ENCODE measurements around the gene ASPM. TPM values are rescaled to one million over a fixed set of nuclear protein-coding genes. Genes with fewer than 3 reads are reported as not detected.
A peak's percentile ranks its signal among the peaks of the same experiment; 100 is the strongest.

Gene ASPM, protein sequence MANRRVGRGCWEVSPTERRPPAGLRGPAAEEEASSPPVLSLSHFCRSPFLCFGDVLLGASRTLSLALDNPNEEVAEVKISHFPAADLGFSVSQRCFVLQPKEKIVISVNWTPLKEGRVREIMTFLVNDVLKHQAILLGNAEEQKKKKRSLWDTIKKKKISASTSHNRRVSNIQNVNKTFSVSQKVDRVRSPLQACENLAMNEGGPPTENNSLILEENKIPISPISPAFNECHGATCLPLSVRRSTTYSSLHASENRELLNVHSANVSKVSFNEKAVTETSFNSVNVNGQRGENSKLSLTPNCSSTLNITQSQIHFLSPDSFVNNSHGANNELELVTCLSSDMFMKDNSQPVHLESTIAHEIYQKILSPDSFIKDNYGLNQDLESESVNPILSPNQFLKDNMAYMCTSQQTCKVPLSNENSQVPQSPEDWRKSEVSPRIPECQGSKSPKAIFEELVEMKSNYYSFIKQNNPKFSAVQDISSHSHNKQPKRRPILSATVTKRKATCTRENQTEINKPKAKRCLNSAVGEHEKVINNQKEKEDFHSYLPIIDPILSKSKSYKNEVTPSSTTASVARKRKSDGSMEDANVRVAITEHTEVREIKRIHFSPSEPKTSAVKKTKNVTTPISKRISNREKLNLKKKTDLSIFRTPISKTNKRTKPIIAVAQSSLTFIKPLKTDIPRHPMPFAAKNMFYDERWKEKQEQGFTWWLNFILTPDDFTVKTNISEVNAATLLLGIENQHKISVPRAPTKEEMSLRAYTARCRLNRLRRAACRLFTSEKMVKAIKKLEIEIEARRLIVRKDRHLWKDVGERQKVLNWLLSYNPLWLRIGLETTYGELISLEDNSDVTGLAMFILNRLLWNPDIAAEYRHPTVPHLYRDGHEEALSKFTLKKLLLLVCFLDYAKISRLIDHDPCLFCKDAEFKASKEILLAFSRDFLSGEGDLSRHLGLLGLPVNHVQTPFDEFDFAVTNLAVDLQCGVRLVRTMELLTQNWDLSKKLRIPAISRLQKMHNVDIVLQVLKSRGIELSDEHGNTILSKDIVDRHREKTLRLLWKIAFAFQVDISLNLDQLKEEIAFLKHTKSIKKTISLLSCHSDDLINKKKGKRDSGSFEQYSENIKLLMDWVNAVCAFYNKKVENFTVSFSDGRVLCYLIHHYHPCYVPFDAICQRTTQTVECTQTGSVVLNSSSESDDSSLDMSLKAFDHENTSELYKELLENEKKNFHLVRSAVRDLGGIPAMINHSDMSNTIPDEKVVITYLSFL (N-terminal part only)
- 18.7 and 36.6 TPM in 2 replicates for total RNA-seq (2014; rRNA removed; shearing (Covaris generic); ENCODE audit: low replicate concordance)

DNA sequence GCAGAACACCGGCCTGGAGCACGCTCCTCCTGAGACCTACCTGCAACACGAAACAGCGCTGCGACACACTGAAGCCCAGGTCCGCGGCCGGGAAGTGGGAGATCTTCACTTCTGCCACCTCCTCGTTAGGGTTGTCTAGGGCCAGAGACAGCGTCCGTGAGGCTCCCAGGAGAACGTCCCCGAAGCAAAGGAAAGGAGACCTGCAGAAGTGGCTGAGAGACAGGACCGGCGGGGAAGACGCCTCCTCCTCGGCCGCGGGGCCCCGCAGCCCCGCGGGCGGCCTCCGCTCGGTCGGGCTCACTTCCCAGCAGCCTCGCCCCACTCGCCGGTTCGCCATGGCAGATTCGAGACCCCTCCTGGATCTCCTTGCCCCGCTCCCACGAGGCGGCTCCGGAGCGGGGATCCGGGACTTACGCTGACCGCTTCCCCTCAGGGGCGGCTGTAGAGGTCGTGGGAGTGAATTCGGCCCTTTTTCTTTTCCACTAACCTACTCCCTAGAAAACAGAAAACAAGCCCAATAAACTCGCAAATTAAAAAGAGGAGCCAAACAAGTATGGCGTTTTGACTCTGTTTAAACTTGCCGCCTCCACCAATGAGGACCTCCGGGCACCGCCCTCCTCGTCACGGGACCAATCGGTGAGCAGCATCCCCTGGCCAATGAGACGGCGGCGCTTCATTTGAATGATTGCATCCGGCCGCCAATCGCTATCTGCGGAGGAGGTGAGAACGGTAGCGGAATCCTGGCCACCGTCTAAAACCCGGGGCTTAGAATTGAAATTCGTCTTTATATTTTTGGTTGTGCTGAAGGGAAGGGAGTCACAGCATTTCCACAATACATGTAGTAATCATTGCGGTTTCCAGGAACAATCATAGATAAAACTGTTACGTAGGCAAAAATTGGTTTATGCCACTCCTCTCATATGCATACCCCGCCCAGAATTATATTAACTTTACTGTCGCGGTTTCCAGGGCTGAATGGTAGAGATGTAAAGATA is at the start of gene ASPM:
TSS of gene ASPM (minus strand) at position 569 of the 995 bp plus-strand sequence. CDS start at position 337, 232 bp downstream.
- Histone ChIP-seq H3K27me3 (no peaks in the 10 kb centered on the region), H3K36me3 (peaks cover 30% of the 10 kb centered on the region), H3K9me3 (no peaks in the 10 kb centered on the region), H3K4me3 (peak within 1 kb of the TSS; percentile 98)
- DNase-seq, result peak; percentile 98

DNA sequence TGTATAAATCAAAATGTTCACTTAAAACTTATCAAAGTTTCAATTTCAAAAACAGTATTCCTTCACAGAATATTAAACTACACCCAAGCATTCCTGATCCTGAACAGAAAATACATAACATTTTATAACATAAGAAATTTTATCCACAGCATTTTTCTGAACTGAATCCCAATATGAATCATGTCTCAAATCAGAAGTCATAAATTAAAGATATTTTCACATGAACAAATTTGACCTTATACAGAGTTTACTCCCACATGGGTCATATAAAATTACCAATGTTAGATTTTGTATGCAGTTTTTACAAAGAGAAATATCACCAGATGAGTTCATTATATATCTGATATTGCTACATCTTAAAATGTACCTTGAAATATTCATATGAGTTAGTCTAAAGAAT is 48.6 kb upstream of the ASPM start:
- no peaks in the 10 kb centered on the region for H3K27me3 ChIP-seq
- no peaks in the 10 kb centered on the region for H3K9me3 ChIP-seq
- H3K36me3 ChIP-seq, result peaks cover 5% of the 10 kb centered on the region; the same call in 1 of the 2 replicates
- no peak for DNase-seq
- no peak overlapping the region for H3K4me3 ChIP-seq

DNA sequence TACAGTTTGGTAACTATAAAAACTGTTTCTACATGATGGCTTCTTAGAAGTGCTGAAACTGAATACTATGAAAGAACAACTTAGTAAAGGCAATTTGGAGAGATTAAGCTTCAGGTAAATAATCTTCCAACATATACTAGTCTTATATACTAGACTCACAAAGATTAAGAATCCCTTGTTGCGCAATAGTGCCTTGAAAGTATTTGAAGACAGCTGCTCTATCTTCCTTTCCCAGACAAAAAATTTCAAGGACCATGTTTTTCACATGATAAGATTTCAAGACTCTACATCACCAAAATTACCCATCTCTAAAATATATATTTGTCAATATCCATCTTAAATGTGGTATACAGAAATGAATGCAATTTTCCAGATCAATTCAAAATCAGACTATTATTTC is 37.7 kb upstream of the ASPM start:
- Histone ChIP-seq H3K9me3 (no peaks in the 10 kb centered on the region), H3K27me3 (no peaks in the 10 kb centered on the region), H3K36me3 (peaks cover 39% of the 10 kb centered on the region), H3K4me3 (no peak overlapping the region)
- DNase-seq, result no peak

DNA sequence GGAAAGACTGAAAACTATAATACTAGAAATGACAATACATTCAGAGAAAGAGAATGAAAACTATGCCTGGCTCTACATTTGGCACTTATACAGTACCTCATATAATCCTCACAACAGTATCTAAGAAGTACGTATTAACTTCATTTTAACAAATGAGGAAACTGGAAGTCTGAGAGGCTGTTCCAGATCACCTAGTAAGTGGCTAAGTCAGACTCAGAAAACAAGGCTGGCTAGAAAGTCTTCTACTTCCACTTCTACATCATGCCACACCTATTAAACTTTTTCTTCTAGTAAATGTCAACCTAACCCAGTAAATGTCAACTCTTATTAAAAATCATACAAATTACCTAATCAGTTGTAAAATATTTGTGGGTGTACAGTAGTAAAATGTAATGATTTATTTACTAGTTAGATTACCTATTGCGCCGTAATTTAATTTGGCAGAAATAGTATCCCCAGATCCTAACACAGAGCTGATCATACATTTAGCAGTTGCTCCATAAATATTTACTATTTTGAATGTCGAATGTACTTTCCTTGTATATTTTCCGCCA is 36.8 kb upstream of the ASPM start:
- DNase-seq, result no peak
- peaks cover 49% of the 10 kb centered on the region for H3K36me3 ChIP-seq
- H3K9me3 ChIP-seq, result no peaks in the 10 kb centered on the region
- H3K4me3 ChIP-seq, result no peak overlapping the region
- no peaks in the 10 kb centered on the region for H3K27me3 ChIP-seq

DNA sequence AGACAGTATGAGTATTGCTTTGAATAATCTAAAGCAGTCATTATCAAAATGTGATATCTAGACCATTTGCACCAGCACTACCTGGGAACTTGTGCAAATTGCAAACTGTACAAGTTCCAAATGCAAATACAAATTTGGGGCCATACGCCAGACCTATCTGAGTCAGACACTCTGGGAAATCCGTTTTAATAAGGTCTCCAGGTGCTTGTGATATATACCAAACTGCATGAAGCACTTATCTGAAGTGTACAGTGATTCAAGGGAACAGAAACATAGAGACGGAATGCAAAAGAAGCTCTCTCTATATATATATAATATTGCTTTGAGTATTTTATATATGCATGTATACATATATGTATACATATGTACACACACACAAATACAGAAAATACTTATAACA is 36.2 kb upstream of the ASPM start:
- H3K9me3 ChIP-seq, result no peaks in the 10 kb centered on the region
- H3K27me3 ChIP-seq, result no peaks in the 10 kb centered on the region
- no peak for DNase-seq
- no peak overlapping the region for H3K4me3 ChIP-seq
- peaks cover 49% of the 10 kb centered on the region for H3K36me3 ChIP-seq

DNA sequence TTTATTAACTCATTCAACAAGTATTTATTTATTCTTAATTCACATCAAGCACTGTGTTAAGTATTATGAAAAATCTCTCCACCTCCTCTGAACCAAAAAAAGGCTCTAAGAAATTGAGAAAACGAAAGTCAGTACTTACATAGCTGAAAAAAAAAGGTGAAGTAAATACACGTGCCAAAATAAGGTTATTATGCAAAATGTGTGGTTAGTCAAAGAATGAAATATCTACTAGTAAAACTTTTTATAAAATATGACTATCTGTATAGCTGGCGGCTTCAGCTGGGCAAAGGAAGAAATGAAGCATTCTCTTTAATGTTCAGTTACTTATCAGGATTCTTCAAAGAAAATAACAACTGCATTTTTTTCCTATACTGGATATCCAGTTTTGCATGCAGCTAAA is 35.5 kb upstream of the ASPM start:
- Histone ChIP-seq H3K36me3 (peaks cover 44% of the 10 kb centered on the region), H3K27me3 (no peaks in the 10 kb centered on the region), H3K9me3 (no peaks in the 10 kb centered on the region), H3K4me3 (no peak overlapping the region)
- DNase-seq, result no peak

DNA sequence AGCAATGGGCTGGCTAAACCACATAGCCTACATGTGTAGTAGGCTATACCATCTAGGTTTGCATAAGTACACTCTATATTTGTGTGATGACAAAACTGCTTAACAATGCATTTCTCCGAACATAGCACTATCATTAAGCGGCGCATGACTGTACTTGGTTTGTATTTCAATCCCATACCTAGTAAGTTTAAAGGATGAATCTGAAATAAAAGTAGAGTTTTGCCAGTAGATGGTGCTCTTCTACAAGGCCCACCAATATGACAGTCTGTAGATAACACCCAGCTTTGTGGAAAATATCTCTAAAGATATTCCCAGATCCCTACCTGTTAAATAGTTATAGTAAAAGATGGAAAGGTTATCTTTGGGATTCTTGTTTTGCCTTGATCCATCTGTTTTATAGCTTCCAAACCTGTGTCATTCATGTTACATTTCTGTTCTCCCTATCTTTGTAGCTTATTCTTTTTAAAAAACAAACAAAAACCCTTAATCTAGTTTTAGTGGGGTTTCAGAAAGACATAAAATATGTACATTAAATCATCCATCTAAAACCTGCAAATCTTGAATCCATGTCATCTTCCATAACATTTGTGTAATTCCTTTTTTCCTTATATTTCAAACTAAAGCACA is 33.9 kb upstream of the ASPM start:
- no peaks in the 10 kb centered on the region for H3K9me3 ChIP-seq
- no peak overlapping the region for H3K4me3 ChIP-seq
- peaks cover 39% of the 10 kb centered on the region for H3K36me3 ChIP-seq
- no peaks in the 10 kb centered on the region for H3K27me3 ChIP-seq
- DNase-seq, result no peak

DNA sequence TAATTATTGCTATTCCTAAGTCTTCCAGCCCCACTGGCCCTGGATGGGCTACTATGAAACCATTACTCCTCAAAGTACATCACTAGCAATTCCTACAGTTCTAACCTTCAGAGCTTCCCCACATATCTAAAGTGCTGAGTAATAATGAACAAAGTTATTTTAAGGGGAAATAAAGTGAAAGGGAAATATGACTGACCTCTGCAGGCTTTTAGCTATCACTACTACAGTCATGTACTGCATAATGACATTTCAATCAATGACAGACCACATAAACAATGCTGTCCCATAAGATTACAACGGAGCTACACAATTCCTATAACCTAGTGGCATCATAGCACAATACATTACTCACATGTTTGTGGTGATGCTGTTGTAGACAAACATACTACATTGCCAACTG is 32.5 kb upstream of the ASPM start:
- H3K4me3 ChIP-seq, result no peak overlapping the region
- H3K36me3 ChIP-seq, result peaks cover 43% of the 10 kb centered on the region
- no peaks in the 10 kb centered on the region for H3K27me3 ChIP-seq
- DNase-seq, result no peak
- no peaks in the 10 kb centered on the region for H3K9me3 ChIP-seq

DNA sequence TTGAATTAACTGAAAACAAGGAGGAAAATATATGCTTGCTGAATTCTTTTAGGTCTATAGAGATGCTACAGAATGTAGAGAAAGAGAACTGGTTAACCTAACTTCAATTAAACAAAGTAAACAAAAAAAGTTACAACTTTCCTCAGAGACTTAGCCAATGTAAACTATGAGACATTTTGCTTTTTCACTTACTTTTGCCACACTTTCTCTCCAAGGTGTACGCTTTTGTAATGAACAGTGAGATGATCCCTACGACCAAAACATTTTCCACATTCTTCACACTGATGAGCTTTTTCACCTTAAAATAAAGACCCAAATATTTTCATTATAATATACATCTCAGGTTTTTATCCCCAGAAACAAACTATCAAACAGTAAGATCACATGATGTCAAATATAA is 28.3 kb upstream of the ASPM start:
- Histone ChIP-seq H3K36me3 (peaks cover 42% of the 10 kb centered on the region), H3K4me3 (no peak overlapping the region), H3K9me3 (no peaks in the 10 kb centered on the region), H3K27me3 (no peaks in the 10 kb centered on the region)
- DNase-seq, result no peak

DNA sequence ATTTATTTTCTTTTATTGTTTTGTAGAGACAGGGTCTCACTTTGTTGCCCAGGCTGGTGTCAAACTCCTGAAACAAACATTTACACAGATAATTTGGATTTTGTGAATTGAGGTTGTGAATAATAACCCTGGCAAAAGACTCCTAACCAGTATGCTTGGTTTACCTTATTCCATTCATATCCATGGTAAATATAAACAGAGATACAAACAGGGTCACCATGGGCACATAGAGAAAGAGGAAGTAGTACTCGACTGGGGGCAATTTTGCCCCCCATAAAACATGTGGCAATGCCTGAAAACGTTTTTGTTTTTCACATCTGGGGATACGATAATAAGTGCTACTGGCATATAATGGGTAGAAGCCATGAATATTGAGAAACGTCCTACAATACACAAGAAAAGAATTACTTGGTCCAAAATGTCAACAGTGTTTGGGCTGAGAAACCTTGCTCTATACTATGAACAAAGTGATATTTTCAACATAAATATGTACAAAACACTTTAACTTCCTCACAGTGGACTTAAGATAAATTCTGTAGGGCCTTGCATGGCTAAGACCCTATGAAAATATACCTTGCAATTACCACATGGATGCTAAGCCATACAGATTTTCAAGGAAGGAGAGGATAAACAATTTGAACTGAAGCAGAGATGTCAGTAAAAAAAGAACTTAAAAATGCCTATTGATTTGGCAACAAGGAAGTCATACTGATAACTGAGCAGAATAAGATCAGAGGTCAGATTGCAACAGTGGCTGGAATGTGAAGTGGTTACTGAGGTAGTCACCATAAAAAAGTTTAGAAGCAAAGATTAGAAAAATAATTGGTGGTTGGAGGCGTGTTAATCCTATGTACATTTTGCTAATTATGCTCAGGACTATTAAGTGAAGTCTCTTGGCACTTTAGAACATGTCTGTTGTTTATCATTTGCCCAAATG is 27.4 kb upstream of the ASPM start:
- no peaks in the 10 kb centered on the region for H3K27me3 ChIP-seq
- H3K36me3 ChIP-seq, result peaks cover 39% of the 10 kb centered on the region
- no peaks in the 10 kb centered on the region for H3K9me3 ChIP-seq
- no peak overlapping the region for H3K4me3 ChIP-seq
- DNase-seq, result no peak

DNA sequence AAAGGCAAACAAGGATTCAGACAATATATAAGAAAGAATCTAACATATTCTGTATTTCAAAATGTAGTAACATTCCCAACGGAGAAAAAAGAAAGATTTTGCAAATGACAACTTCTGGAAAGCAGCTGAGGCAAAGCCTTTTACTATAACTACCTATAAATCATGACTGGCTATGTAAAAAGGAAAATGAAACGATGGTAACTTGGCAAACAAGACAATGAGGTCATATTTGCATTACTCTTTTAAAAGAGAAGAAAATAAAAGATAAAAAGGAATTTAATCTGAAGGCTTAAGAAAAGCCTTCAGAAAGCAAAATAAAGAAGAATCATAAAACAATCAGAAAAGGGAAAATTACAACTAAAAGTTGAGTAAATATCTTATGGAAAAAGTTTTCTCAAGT is 25.1 kb upstream of the ASPM start:
- no peak overlapping the region for H3K4me3 ChIP-seq
- H3K27me3 ChIP-seq, result no peaks in the 10 kb centered on the region
- H3K36me3 ChIP-seq, result peaks cover 28% of the 10 kb centered on the region
- H3K9me3 ChIP-seq, result no peaks in the 10 kb centered on the region
- no peak for DNase-seq

DNA sequence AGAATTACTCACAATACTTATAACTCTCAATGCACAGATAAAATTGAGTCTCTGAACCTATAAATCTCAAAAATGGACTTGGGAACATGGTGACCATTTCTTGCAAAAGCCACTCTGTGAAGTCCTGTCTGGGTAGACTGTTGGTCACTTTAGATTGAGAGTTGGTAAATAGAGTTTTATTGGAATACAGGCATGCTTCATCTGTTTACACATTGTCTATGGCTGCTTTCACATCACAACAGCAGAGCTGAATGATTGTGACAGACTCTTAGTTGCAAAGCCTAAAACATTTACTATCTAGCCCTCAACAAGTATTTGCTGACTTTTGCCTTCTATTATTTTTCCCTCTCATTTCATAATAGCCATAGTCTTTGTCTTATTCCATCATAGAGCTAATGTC is 24.1 kb upstream of the ASPM start:
- no peak for DNase-seq
- no peaks in the 10 kb centered on the region for H3K9me3 ChIP-seq
- H3K36me3 ChIP-seq, result peaks cover 18% of the 10 kb centered on the region

DNA sequence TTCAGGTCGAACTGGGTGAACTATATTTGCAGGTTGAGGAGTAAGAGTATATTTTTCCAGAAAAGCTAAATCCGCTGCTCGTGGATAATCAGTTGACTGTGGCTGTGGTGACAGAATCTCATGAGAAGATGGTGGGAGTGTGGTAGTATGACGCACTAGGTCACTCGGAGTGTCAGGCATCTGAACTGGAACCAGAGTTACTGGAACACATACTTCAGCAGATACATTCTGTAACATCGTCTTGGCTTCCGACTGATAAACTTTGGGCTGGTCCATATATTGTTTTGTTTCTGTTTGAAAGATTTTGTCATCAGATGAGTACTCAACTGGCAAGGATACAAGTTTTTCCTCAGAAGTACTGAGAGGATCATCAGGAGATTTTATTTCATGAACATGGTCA is 13.0 kb upstream of the ASPM start:
- H3K9me3 ChIP-seq, result no peaks in the 10 kb centered on the region
- no peak for DNase-seq
- no peak overlapping the region for H3K4me3 ChIP-seq
- H3K36me3 ChIP-seq, result peaks cover 9% of the 10 kb centered on the region; the same call in 1 of the 2 replicates
- no peaks in the 10 kb centered on the region for H3K27me3 ChIP-seq

More for the DNA sequence above, 24.1 kb upstream of the ASPM start:
- H3K4me3 ChIP-seq, result no peak overlapping the region
- H3K27me3 ChIP-seq, result no peaks in the 10 kb centered on the region

DNA sequence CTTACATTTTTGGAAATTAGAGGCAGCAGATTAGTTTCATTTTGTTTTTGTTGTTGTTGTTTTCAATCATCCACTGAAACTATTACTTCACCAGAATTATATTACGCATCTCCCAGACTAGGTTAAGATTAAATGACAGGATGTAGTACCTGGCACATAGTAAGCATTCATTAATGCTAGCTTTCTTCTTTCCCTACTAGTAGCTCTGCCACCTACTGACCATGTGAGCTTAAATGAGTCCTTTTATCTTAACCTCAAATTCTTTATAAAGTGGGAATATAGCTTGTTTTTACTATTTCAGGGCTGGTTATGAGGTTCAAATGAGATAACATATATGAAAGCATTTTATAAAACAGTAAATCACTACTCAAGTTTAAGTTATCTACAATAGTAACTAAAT is 10.2 kb upstream of the ASPM start:
- peaks cover 9% of the 10 kb centered on the region; the same call in 1 of the 2 replicates for H3K36me3 ChIP-seq
- H3K4me3 ChIP-seq, result no peak overlapping the region
- no peaks in the 10 kb centered on the region for H3K27me3 ChIP-seq
- no peak for DNase-seq
- no peaks in the 10 kb centered on the region for H3K9me3 ChIP-seq

All from MG63 (cell line).